K562 (cell line): ENCODE measurements around the gene IL20RB. TPM values are rescaled to one million over a fixed set of nuclear protein-coding genes. Genes with fewer than 3 reads are reported as not detected.

Source experiments
- GABPA ChIP-seq: fragments of 200-800 bp; sonication (Bioruptor generic); conservative IDR thresholded peaks from 2 replicates; pipeline ENCODE4 v1.6.1; 2016; ENCODE audit warnings: low read depth, missing genetic modification characterization, missing compliant biosample characterization
- NELFE ChIP-seq: IDR thresholded peaks from 2 replicates; pipeline ENCODE4 v1.6.1; 2011; ENCODE audit warnings: mild to moderate bottlenecking; ENCODE audit not compliant: insufficient read depth, insufficient read length
- SNIP1 ChIP-seq: fragments of 450-650 bp; IDR thresholded peaks from 2 replicates; pipeline ENCODE4 v1.7.1; 2017; ENCODE audit warnings: low read depth, mild to moderate bottlenecking
- ZFP36 ChIP-seq: fragments of 150-350 bp; IDR thresholded peaks from 2 replicates; pipeline ENCODE4 v1.6.1; 2018; ENCODE audit warnings: low read length, low read depth; ENCODE audit not compliant: partially characterized antibody
- ZNF197 ChIP-seq: fragments of 200-800 bp; sonication (Bioruptor generic); IDR thresholded peaks from 2 replicates; pipeline ENCODE4 v1.6.1; 2016; ENCODE audit warnings: low read depth, missing genetic modification characterization, missing compliant biosample characterization
- polyA plus RNA-seq, 8 experiments: library from polyadenylated mRNA; depleted of rRNA in 4 of 8; stranded (reverse) in 5 of 8; unstranded in 3 of 8; fragments of >200 nt; fragmentation: Nextera tagmentation in 2 of 8; fragmentation: Illumina TruSeq in 1 of 8; extraction: Ambion mirVana in 2 of 8; extraction: Trizol in 1 of 8; gene quantifications; 2 replicates each; pipeline versions ENCODE4 v1.2.1 to v1.2.3, GENCODE V29; 2011 to 2014; ENCODE audit warnings: inconsistent platforms in 1 of 8, missing spikeins in 1 of 8
- total RNA-seq, 7 experiments: library from RNA; depleted of rRNA in 6 of 7; stranded (reverse); fragments of >200 nt in 6 of 7; fragmentation: Illumina TruSeq in 2 of 7; extraction: Trizol in 2 of 7; gene quantifications; 2 replicates each; pipeline versions ENCODE4 v1.2.1 to v1.2.3, GENCODE V29; 2011 to 2021; ENCODE audit warnings: low replicate concordance in 1 of 7
- TF ChIP-seq, protein P1 (sequence below), 2 experiments: fragments of 450-650 bp in 1 of 2; sonication (generic) in 1 of 2; formaldehyde crosslinking in 1 of 2; IDR thresholded peaks; 2 replicates each; pipeline versions ENCODE4 v1.7.1 to v1.9.0; 2016 to 2022; ENCODE audit warnings: inconsistent platforms in 1 of 2, mild to moderate bottlenecking in 1 of 2, missing genetic modification reagents in 1 of 2
- TF ChIP-seq, protein P2 (sequence below): fragments of 250-450 bp; sonication (Bioruptor Pico); IDR thresholded peaks from 2 replicates; pipeline ENCODE4 v1.5.0; 2021
- TF ChIP-seq, protein P3 (sequence below): fragments of 250-450 bp; sonication (Bioruptor Pico); IDR thresholded peaks from 2 replicates; pipeline ENCODE4 v1.8.0; 2022; ENCODE audit warnings: moderate library complexity, mild to moderate bottlenecking, inconsistent platforms
- TF ChIP-seq, protein P4 (sequence below): fragments of 450-650 bp; IDR thresholded peaks from 2 replicates; pipeline ENCODE4 v1.6.1; 2017; ENCODE audit warnings: mild to moderate bottlenecking, moderate library complexity

The IL20RB gene
- total and polyA plus RNA-seq, 9 of the 15 experiments (the other 6 are each of a cell fraction or from before 2014, with no cell fraction given) = 0.77 to 9.9 (median 6.1) TPM

DNA sequence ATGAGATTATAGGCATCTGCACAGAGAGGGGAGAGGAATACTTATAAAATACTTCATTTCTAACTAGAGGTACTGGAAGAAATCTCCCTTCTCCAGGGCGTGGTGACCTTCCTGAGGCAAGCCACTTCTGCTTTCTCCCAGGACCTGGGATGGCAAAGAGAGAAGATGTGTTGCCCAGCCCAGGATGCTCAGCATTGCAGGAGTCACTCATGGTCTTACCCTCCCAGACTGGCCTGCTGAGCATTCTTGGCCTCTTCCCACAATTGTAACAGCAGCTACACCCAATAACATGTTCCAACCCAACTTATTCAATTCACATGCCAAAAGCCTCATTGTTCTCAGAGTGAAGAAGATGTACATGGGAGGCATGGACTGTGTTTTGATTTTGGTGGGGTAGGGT lies 37.9 kb downstream of the IL20RB start (continued):
- TF ChIP-seq, protein P1, sequence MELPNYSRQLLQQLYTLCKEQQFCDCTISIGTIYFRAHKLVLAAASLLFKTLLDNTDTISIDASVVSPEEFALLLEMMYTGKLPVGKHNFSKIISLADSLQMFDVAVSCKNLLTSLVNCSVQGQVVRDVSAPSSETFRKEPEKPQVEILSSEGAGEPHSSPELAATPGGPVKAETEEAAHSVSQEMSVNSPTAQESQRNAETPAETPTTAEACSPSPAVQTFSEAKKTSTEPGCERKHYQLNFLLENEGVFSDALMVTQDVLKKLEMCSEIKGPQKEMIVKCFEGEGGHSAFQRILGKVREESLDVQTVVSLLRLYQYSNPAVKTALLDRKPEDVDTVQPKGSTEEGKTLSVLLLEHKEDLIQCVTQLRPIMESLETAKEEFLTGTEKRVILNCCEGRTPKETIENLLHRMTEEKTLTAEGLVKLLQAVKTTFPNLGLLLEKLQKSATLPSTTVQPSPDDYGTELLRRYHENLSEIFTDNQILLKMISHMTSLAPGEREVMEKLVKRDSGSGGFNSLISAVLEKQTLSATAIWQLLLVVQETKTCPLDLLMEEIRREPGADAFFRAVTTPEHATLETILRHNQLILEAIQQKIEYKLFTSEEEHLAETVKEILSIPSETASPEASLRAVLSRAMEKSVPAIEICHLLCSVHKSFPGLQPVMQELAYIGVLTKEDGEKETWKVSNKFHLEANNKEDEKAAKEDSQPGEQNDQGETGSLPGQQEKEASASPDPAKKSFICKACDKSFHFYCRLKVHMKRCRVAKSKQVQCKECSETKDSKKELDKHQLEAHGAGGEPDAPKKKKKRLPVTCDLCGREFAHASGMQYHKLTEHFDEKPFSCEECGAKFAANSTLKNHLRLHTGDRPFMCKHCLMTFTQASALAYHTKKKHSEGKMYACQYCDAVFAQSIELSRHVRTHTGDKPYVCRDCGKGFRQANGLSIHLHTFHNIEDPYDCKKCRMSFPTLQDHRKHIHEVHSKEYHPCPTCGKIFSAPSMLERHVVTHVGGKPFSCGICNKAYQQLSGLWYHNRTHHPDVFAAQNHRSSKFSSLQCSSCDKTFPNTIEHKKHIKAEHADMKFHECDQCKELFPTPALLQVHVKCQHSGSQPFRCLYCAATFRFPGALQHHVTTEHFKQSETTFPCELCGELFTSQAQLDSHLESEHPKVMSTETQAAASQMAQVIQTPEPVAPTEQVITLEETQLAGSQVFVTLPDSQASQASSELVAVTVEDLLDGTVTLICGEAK (IDR thresholded peaks at IDR 0.05) = no peak
- TF ChIP-seq, protein P1 (CRISPR knock-in tag; IDR thresholded peaks at IDR 0.05) = no peak
- TF ChIP-seq, protein P2, sequence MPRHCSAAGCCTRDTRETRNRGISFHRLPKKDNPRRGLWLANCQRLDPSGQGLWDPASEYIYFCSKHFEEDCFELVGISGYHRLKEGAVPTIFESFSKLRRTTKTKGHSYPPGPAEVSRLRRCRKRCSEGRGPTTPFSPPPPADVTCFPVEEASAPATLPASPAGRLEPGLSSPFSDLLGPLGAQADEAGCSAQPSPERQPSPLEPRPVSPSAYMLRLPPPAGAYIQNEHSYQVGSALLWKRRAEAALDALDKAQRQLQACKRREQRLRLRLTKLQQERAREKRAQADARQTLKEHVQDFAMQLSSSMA (CRISPR knock-in tag) = no peak
- no peak for TF ChIP-seq NELFE
- TF ChIP-seq GABPA (tag) = no peak
- no peak for TF ChIP-seq ZFP36
- TF ChIP-seq, protein P3, sequence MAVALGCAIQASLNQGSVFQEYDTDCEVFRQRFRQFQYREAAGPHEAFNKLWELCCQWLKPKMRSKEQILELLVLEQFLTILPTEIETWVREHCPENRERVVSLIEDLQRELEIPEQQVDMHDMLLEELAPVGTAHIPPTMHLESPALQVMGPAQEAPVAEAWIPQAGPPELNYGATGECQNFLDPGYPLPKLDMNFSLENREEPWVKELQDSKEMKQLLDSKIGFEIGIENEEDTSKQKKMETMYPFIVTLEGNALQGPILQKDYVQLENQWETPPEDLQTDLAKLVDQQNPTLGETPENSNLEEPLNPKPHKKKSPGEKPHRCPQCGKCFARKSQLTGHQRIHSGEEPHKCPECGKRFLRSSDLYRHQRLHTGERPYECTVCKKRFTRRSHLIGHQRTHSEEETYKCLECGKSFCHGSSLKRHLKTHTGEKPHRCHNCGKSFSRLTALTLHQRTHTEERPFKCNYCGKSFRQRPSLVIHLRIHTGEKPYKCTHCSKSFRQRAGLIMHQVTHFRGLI (CRISPR knock-in tag) = no peak
- TF ChIP-seq ZNF197 = no peak
- TF ChIP-seq, protein P4, sequence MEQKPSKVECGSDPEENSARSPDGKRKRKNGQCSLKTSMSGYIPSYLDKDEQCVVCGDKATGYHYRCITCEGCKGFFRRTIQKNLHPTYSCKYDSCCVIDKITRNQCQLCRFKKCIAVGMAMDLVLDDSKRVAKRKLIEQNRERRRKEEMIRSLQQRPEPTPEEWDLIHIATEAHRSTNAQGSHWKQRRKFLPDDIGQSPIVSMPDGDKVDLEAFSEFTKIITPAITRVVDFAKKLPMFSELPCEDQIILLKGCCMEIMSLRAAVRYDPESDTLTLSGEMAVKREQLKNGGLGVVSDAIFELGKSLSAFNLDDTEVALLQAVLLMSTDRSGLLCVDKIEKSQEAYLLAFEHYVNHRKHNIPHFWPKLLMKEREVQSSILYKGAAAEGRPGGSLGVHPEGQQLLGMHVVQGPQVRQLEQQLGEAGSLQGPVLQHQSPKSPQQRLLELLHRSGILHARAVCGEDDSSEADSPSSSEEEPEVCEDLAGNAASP = no peak
- TF ChIP-seq SNIP1 = no peak
